Neural progenitor cell (in vitro differentiated cells): Measurements from ENCODE around the gene FGFR3. TPM values are rescaled to one million over a fixed set of nuclear protein-coding genes. Genes with fewer than 3 reads are reported as not detected.

Source experiments
- DNase-seq: peaks from one replicate; pipeline ENCODE4 v3.0.0-alpha.2; 2016; ENCODE audit warnings: low spot score
- H2AFZ ChIP-seq: fragments of 200-600 bp; sonication (generic); replicated peaks from 2 replicates; pipeline ENCODE4 v1.6.1; 2016; ENCODE audit warnings: antibody characterized with exemption
- H3F3A ChIP-seq: fragments of 200-600 bp; sonication (generic); 2 replicates; pipeline ENCODE4 v1.6.1; 2016; ENCODE audit warnings: antibody characterized with exemption, low read depth
- H3K27ac ChIP-seq: fragments of 200-600 bp; sonication (generic); 2 replicates; pipeline ENCODE4 v1.5.1; 2016; ENCODE audit warnings: mild to moderate bottlenecking
- H3K27me3 ChIP-seq: fragments of 200-600 bp; sonication (generic); 2 replicates; pipeline ENCODE4 v1.6.1; 2016; ENCODE audit warnings: mild to moderate bottlenecking, moderate library complexity
- H3K36me3 ChIP-seq: fragments of 200-600 bp; sonication (generic); 2 replicates; pipeline ENCODE4 v1.5.1; 2016
- H3K4me1 ChIP-seq: fragments of 200-600 bp; sonication (generic); 2 replicates; pipeline ENCODE4 v1.6.1; 2016; ENCODE audit warnings: mixed run types
- H3K4me2 ChIP-seq: fragments of 200-600 bp; sonication (generic); 2 replicates; pipeline ENCODE4 v1.6.1; 2016
- H3K4me3 ChIP-seq: fragments of 200-600 bp; sonication (generic); 2 replicates; pipeline ENCODE4 v1.5.1; 2016
- H3K79me2 ChIP-seq: fragments of 200-600 bp; sonication (generic); 2 replicates; pipeline ENCODE4 v1.6.1; 2016; ENCODE audit warnings: low read depth
- H3K9ac ChIP-seq: fragments of 200-600 bp; sonication (generic); 2 replicates; pipeline ENCODE4 v1.6.1; 2016
- H3K9me3 ChIP-seq: fragments of 200-600 bp; sonication (generic); 2 replicates; pipeline ENCODE4 v1.5.1; 2016; ENCODE audit warnings: low read depth
- H4K20me1 ChIP-seq: fragments of 200-600 bp; sonication (generic); 2 replicates; pipeline ENCODE4 v1.6.1; 2016; ENCODE audit warnings: low read depth
- H3K27ac Mint-ChIP-seq: 3 replicates; pipeline ENCODE4 v1.8.0; 2021; ENCODE audit warnings: mixed read lengths
- H3K27me3 Mint-ChIP-seq: 2 replicates; pipeline ENCODE4 v1.8.0; 2022; ENCODE audit warnings: low read depth, mild to moderate bottlenecking, inconsistent platforms, moderate library complexity, mixed read lengths; ENCODE audit not compliant: insufficient read depth
- H3K36me3 Mint-ChIP-seq: 3 replicates; pipeline ENCODE4 v1.8.0; 2021; ENCODE audit warnings: mixed read lengths
- H3K4me1 Mint-ChIP-seq: 3 replicates; pipeline ENCODE4 v1.8.0; 2021; ENCODE audit warnings: mixed read lengths
- H3K4me3 Mint-ChIP-seq: 3 replicates; pipeline ENCODE4 v1.8.0; 2021; ENCODE audit warnings: mild to moderate bottlenecking, moderate library complexity, mixed read lengths
- H3K9me3 Mint-ChIP-seq: 3 replicates; pipeline ENCODE4 v1.8.0; 2020; ENCODE audit warnings: mixed read lengths
- EZH2 ChIP-seq: fragments of 200-600 bp; sonication (generic); IDR thresholded peaks from 2 replicates; pipeline ENCODE4 v1.6.1; 2017; ENCODE audit warnings: antibody characterized with exemption, mild to moderate bottlenecking, moderate library complexity
- EZH2phosphoT487 ChIP-seq: fragments of 200-600 bp; sonication (generic); IDR thresholded peaks from 2 replicates; pipeline ENCODE4 v1.6.1; 2017; ENCODE audit warnings: antibody characterized with exemption
- total RNA-seq: library from RNA; depleted of rRNA; stranded (reverse); fragments of >200 nt; gene quantifications from 2 replicates; pipeline ENCODE4 v1.2.3, GENCODE V29; 2015; ENCODE audit warnings: low replicate concordance
- TF ChIP-seq, protein P1 (sequence below): fragments of 200-600 bp; sonication (generic); IDR thresholded peaks from 2 replicates; pipeline ENCODE4 v1.5.1; 2017; ENCODE audit warnings: antibody characterized with exemption, mild to moderate bottlenecking

Gene FGFR3
- total RNA-seq, 1 donor from 2014 or later: 4.8 TPM

GRCh38 chr4:1808396-1808795, 15.3 kb downstream of the FGFR3 start:
- Mint-ChIP-seq H3K4me1 (no peaks in the 10 kb centered on the region), H3K36me3 (peaks cover 1% of the 10 kb centered on the region), H3K27me3 (peaks cover 3% of the 10 kb centered on the region), H3K27ac (no peak overlapping the region), H3K4me3 (no peak overlapping the region), H3K9me3 (no peaks in the 10 kb centered on the region)
- H3K4me2 ChIP-seq: no peak overlapping the region
- DNase-seq: no peak
- H3K27ac ChIP-seq: no peak overlapping the region
- H3K36me3 ChIP-seq: no peaks in the 10 kb centered on the region
- peaks cover 9% of the 10 kb centered on the region for H4K20me1 ChIP-seq
- no peaks in the 10 kb centered on the region for H3K79me2 ChIP-seq
- no peak for TF ChIP-seq EZH2
- no peak for TF ChIP-seq EZH2phosphoT487
- TF ChIP-seq, protein P1, sequence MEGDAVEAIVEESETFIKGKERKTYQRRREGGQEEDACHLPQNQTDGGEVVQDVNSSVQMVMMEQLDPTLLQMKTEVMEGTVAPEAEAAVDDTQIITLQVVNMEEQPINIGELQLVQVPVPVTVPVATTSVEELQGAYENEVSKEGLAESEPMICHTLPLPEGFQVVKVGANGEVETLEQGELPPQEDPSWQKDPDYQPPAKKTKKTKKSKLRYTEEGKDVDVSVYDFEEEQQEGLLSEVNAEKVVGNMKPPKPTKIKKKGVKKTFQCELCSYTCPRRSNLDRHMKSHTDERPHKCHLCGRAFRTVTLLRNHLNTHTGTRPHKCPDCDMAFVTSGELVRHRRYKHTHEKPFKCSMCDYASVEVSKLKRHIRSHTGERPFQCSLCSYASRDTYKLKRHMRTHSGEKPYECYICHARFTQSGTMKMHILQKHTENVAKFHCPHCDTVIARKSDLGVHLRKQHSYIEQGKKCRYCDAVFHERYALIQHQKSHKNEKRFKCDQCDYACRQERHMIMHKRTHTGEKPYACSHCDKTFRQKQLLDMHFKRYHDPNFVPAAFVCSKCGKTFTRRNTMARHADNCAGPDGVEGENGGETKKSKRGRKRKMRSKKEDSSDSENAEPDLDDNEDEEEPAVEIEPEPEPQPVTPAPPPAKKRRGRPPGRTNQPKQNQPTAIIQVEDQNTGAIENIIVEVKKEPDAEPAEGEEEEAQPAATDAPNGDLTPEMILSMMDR: no peak
- H3K4me3 ChIP-seq: no peak overlapping the region
- no peaks in the 10 kb centered on the region for H3K9me3 ChIP-seq
- H3K9ac ChIP-seq: no peak overlapping the region
- H3K4me1 ChIP-seq: no peaks in the 10 kb centered on the region
- H3K27me3 ChIP-seq: no peaks in the 10 kb centered on the region
- peaks cover 12% of the 10 kb centered on the region for H3F3A ChIP-seq
- H2AFZ ChIP-seq: no peak overlapping the region

GRCh38 chr4:1808851-1809753, 16.0 kb downstream of the FGFR3 start:
- Histone ChIP-seq H2AFZ (no peak overlapping the region), H3K9me3 (no peaks in the 10 kb centered on the region), H3K79me2 (no peaks in the 10 kb centered on the region), H3K36me3 (no peaks in the 10 kb centered on the region), H3K4me1 (no peaks in the 10 kb centered on the region), H3K27ac (no peak overlapping the region), H3K4me2 (no peak overlapping the region), H3F3A (peaks cover 12% of the 10 kb centered on the region), H3K4me3 (no peak overlapping the region), H4K20me1 (peaks cover 9% of the 10 kb centered on the region), H3K9ac (no peak overlapping the region), H3K27me3 (no peaks in the 10 kb centered on the region)
- Mint-ChIP-seq H3K27me3 (peaks cover 4% of the 10 kb centered on the region), H3K4me1 (no peaks in the 10 kb centered on the region), H3K27ac (peak overlapping the region; percentile 50), H3K9me3 (no peaks in the 10 kb centered on the region), H3K4me3 (no peak overlapping the region), H3K36me3 (peaks cover 1% of the 10 kb centered on the region)
- TF ChIP-seq EZH2 (no peak), EZH2phosphoT487 (no peak)
- TF ChIP-seq, protein P1: no peak
- DNase-seq: no peak

DNA sequence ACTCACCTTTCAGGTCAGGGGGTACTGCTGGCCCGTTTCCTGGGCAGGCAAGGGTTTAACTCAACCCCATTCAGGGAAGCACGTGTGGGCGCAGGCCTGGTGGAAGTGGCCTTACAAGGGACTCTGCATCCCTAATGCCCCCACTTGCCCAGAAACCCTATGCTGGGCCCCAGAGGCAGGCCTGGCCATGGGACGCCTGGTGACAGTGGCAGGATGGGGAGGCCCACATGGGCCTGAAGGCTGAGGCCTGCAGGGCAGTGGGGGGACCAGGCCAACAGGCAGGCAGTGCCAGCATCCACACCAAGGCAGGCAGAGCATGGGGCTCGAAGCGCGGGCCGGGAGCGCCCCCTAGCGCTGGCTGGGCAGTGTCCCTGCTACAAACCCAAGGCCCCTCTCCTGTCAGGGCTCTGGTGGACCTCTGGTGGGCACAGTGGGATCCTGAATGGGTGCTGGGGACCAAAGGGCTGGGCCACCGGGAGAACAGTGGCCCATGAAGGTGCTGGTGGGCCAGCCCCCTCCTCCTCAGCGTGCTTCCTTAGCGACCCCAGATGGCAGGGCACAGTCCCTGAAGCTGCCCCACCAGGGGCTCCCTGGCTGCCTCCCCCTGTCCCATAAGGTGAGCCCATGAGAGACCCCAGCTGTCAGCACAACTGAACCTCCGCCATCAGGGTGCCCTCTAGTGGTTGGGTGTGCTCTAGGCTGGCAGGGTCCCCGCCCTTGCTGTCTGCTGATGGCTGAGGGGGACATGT, 16.8 kb downstream of the FGFR3 start:
- Histone ChIP-seq H3K9me3 (no peaks in the 10 kb centered on the region), H4K20me1 (peaks cover 9% of the 10 kb centered on the region), H3K27ac (no peak overlapping the region), H3K79me2 (no peaks in the 10 kb centered on the region), H3K27me3 (no peaks in the 10 kb centered on the region), H3F3A (peaks cover 12% of the 10 kb centered on the region), H3K4me3 (no peak overlapping the region), H3K9ac (no peak overlapping the region), H3K4me1 (no peaks in the 10 kb centered on the region), H3K36me3 (no peaks in the 10 kb centered on the region), H2AFZ (no peak overlapping the region), H3K4me2 (no peak overlapping the region)
- H3K9me3 Mint-ChIP-seq: no peaks in the 10 kb centered on the region
- no peaks in the 10 kb centered on the region for H3K4me1 Mint-ChIP-seq
- peaks cover 1% of the 10 kb centered on the region for H3K36me3 Mint-ChIP-seq
- H3K4me3 Mint-ChIP-seq: no peak overlapping the region
- H3K27me3 Mint-ChIP-seq: peaks cover 4% of the 10 kb centered on the region
- no peak overlapping the region for H3K27ac Mint-ChIP-seq
- DNase-seq: peak; percentile 89
- TF ChIP-seq, protein P1: peak; percentile 92
- no peak for TF ChIP-seq EZH2phosphoT487
- TF ChIP-seq EZH2: no peak
